ENCODE data around the gene SLC35E1.

DNA sequence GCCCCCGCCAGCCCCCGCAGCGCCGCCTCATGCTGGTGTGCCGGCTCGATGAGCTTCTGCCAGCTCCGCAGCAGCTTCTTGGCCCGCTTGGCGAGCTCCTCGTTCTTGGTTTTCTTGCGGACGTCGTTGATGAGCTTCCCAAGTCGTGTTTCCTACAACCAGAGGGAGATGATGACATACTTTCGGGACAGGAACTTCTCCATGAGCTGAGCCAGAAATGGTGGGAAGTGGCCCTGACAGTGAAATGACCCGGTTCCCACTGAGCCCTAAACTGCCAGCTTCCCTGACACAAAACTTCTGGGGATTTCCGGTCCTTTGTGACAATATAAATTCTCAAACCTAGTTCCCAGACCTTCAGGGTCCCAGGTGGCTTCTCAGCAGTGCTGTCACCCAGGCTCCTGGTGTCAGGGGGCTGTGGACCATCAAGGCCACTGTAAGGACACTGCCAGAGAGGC, 5.3 kb upstream of the SLC35E1 start:
- TF ChIP-seq, protein P1, sequence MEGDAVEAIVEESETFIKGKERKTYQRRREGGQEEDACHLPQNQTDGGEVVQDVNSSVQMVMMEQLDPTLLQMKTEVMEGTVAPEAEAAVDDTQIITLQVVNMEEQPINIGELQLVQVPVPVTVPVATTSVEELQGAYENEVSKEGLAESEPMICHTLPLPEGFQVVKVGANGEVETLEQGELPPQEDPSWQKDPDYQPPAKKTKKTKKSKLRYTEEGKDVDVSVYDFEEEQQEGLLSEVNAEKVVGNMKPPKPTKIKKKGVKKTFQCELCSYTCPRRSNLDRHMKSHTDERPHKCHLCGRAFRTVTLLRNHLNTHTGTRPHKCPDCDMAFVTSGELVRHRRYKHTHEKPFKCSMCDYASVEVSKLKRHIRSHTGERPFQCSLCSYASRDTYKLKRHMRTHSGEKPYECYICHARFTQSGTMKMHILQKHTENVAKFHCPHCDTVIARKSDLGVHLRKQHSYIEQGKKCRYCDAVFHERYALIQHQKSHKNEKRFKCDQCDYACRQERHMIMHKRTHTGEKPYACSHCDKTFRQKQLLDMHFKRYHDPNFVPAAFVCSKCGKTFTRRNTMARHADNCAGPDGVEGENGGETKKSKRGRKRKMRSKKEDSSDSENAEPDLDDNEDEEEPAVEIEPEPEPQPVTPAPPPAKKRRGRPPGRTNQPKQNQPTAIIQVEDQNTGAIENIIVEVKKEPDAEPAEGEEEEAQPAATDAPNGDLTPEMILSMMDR (IDR thresholded peaks at IDR 0.05): no peak
- TF ChIP-seq POLR2A (IDR thresholded peaks at IDR 0.05): no peak

All from right lobe of liver (tissue), 4 donors.